Omental fat pad (tissue), 4 donors: ENCODE results near the gene KSR2. TPM values are rescaled to one million over a fixed set of nuclear protein-coding genes. Genes with fewer than 3 reads are reported as not detected.

Experiments
- ATAC-seq: fragments of 150-250 bp; one replicate; pipeline ENCODE4 v1.9.1; 2016; ENCODE audit warnings: mild to moderate bottlenecking, moderate library complexity; ENCODE audit not compliant: low FRiP score
- DNase-seq: peaks from one replicate; pipeline ENCODE4 v3.0.0-alpha.2; 2019; ENCODE audit warnings: low spot score
- total RNA-seq, 4 donors: library from RNA; depleted of rRNA; stranded (reverse); fragments of >200 nt; gene quantifications; one replicate each; pipeline ENCODE4 v1.1.0, GENCODE V29; 2016
- TF ChIP-seq, protein P1 (sequence below), 3 donors: fragments of 450-650 bp; IDR thresholded peaks; one replicate each; pipeline ENCODE4 v1.5.1; 2016 to 2017; ENCODE audit warnings: antibody characterized with exemption in 3 of 3, mild to moderate bottlenecking in 3 of 3, moderate library complexity in 2 of 3

The KSR2 gene
- total RNA-seq, 4 donors from 2014 or later: under 0.01 to 0.16 (median under 0.01) TPM; not detected in 1

DNA sequence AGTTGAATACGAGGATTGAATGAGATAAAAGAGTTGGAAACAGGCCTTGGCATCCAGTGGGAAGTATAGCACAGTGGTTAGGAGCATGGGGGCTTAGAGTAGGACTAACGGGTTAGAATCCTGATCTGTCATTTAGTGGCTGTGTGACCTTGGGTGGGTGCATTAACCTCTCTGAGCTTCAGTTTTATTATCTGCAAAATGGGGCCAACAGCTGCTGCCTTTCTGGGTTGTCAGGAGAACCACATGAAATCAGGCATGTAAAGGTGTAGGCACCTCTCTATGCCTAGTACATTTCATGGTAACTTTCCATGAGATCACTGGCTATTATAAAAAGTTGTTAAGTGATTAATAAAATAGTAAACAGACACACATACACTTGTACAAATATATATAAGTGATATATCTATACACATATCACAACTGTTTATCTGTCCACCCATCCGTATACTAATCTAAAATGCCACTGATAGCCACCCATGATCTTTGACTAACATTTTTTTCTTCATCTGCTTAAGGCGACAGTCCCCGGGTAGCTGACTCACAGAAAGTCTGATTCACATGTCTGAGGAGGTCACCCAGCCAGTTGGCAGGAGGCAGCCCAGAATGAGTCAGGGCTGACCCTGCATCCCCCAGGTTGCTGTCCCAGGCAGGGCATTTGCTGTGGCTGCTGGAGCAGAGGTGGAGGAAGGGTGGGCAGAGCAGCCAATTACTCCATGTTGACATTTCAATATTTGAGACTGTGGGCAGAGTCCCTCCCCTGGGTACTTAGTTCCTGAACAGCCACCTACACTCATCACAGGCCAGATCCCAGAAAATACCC lies 481.7 kb downstream of the KSR2 start:
- no peak for DNase-seq
- no peak for ATAC-seq
- TF ChIP-seq, protein P1, sequence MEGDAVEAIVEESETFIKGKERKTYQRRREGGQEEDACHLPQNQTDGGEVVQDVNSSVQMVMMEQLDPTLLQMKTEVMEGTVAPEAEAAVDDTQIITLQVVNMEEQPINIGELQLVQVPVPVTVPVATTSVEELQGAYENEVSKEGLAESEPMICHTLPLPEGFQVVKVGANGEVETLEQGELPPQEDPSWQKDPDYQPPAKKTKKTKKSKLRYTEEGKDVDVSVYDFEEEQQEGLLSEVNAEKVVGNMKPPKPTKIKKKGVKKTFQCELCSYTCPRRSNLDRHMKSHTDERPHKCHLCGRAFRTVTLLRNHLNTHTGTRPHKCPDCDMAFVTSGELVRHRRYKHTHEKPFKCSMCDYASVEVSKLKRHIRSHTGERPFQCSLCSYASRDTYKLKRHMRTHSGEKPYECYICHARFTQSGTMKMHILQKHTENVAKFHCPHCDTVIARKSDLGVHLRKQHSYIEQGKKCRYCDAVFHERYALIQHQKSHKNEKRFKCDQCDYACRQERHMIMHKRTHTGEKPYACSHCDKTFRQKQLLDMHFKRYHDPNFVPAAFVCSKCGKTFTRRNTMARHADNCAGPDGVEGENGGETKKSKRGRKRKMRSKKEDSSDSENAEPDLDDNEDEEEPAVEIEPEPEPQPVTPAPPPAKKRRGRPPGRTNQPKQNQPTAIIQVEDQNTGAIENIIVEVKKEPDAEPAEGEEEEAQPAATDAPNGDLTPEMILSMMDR (IDR thresholded peaks at IDR 0.05): no peak

DNA sequence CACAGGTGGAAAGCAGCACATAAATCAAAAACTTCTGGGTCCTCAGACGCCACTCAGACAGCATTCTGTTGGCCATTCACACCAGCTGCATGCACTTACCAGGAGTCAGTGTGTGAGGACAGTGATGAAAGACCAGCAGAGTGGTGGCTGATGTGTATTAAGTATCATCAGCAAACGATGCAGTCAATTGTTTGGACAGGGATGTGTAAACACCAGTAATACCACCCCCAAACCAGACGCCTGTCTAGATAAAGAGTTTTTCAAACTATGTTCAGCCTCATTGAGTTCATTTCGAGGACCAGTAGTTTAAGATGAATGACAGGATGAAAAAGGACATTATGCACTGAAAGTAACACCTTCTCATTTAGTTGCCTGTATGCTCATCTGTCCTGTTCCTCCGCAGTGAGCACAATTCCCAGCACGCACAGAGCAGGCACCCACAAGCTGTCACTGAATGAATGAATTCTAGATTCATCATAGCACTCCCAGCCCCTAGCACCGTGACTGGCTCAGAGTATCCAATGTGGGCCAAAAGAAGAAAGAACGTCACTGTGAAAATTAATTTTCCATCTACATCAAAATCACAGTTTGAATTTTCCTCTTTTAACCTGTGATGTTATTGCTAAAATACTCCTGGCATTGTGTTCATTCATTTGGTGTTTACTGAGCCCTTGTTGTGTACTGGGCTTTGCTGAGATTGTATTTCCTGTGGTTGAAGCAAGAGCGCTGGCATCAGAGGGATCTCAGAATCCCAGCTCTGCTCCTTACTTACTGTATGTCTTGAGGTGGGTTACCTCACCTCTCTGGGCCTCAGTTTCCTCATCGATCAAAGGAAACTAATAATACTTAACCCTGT lies 482.6 kb downstream of the KSR2 start:
- ATAC-seq (no peak), DNase-seq (no peak)
- TF ChIP-seq, protein P1 (IDR thresholded peaks at IDR 0.05): no peak

DNA sequence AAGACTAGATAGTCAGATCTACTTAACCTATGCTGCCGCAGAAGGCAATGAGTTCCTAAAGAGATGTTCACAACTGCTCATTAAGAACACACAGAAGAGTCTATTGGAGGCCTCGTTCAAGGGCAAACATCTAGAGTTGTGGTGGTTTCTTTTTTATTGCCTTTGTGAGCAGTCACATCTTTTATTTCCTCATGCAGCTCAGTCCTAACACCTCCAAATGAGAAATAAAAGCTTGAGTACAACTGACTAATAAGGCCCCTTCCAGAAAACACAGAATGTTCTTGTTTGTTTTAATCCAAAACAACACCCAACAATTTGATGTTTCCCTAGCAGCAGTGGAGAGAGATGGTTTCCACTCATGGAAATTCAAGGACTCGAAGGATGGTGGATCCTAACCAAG lies 483.9 kb downstream of the KSR2 start:
- ATAC-seq (no peak), DNase-seq (no peak)
- TF ChIP-seq, protein P1 (IDR thresholded peaks at IDR 0.05): no peak

DNA sequence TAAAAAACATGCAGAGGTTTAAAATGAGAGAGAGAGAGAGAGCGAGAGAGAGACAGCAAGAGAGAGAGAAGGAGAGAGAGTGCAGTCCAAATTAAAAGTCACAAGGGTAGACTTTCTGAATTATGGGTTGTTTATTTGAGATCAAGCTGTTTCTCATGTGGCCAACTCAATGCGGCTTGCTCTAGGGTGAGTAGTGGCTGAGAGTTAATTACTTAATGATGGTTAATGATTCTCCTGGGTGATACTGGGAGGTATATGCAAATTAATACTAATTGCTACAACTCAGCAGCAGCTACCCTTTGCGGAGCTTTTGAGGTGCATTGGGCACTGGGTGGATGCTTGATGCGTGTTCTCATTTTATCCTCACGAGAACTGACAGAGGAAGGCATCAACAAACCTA lies 485.3 kb downstream of the KSR2 start:
- DNase-seq (no peak), ATAC-seq (no peak)
- TF ChIP-seq, protein P1 (IDR thresholded peaks at IDR 0.05): no peak

DNA sequence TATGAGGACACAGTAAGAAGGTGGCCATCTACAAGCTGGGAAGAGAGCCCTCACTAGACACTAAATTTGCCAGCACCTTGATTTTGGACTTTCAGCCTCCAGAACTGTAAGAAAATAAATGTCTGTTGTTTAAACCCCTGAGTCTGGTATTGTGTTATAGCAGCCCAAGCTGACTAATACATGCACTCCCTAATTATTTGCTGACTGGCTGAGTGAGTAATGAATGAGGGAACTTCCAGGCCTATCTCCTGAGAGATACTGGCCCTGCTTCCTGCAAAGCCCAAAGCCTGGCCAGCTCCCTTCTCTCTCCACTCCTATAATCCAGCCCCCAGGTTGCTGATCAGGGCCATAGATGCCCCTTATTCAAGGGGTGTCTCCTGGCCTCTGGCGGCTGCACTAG lies 487.3 kb downstream of the KSR2 start:
- TF ChIP-seq, protein P1 (IDR thresholded peaks at IDR 0.05): no peak
- no peak for ATAC-seq
- no peak for DNase-seq

DNA sequence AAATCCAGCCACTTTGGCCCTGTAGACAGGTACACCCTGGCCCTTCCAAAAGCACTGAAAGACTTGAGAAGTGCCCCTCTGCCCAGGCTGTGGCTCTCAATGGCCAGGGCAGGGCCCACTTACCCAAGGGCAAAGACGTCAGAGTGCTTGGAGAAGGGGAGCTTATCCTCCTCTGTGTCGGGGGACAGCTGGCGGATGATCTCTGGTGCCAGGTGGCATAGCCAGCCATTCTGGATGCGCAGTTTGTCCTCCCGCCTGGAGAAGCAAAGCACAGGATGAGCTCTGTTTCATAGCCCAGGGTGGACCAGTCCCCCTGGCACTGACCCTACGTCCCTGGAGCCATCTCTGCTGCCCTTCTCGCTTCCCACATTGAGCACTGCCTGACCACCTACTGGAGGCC lies 492.4 kb downstream of the KSR2 start:
- ATAC-seq (no peak), DNase-seq (no peak)
- TF ChIP-seq, protein P1 (IDR thresholded peaks at IDR 0.05): no peak
